Measurements from ENCODE around the gene PLA2G4A.

PLA2G4A gene

GRCh38 chr1:186835448-186835847 is 6.7 kb downstream of the PLA2G4A start:
- DNase-seq = no peak

GRCh38 chr1:186837806-186838205 is 9.1 kb downstream of the PLA2G4A start:
- DNase-seq = no peak

- no peak for DNase-seq
Measured at GRCh38 chr1:186838380-186839040, 9.8 kb downstream of the PLA2G4A start.

GRCh38 chr1:186839041-186839400 is 10.3 kb downstream of the PLA2G4A start:
- no peak for DNase-seq

- DNase-seq = no peak
Measured at GRCh38 chr1:186841599-186841998, 12.8 kb downstream of the PLA2G4A start.

GRCh38 chr1:186842547-186842946 is 13.8 kb downstream of the PLA2G4A start:
- no peak for DNase-seq

GRCh38 chr1:186843226-186843625 is 14.5 kb downstream of the PLA2G4A start:
- no peak for DNase-seq

- no peak for DNase-seq
Measured at GRCh38 chr1:186843931-186844330, 15.2 kb downstream of the PLA2G4A start.

- DNase-seq = no peak
Measured at GRCh38 chr1:186845576-186846210, 16.9 kb downstream of the PLA2G4A start.

- DNase-seq = no peak
Measured at GRCh38 chr1:186848509-186849130, 19.9 kb downstream of the PLA2G4A start.

GRCh38 chr1:186849271-186849671 is 20.5 kb downstream of the PLA2G4A start:
- DNase-seq = no peak

- no peak for DNase-seq
Measured at GRCh38 chr1:186849826-186850225, 21.1 kb downstream of the PLA2G4A start.

- DNase-seq = no peak
Measured at GRCh38 chr1:186854102-186854501, 25.4 kb downstream of the PLA2G4A start.

GRCh38 chr1:186858923-186859322 is 30.2 kb downstream of the PLA2G4A start:
- DNase-seq = no peak

- DNase-seq = no peak
Measured at GRCh38 chr1:186859995-186860394, 31.2 kb downstream of the PLA2G4A start.

- DNase-seq = no peak
Measured at GRCh38 chr1:186864296-186864695, 35.5 kb downstream of the PLA2G4A start.

- no peak for DNase-seq
Measured at GRCh38 chr1:186865253-186865652, 36.5 kb downstream of the PLA2G4A start.

- no peak for DNase-seq
Measured at GRCh38 chr1:186865857-186866256, 37.1 kb downstream of the PLA2G4A start.

- no peak for DNase-seq
Measured at GRCh38 chr1:186869526-186870228, 40.9 kb downstream of the PLA2G4A start.

- DNase-seq = no peak
Measured at GRCh38 chr1:186871784-186872183, 43.0 kb downstream of the PLA2G4A start.

GRCh38 chr1:186872291-186872690 is 43.5 kb downstream of the PLA2G4A start:
- no peak for DNase-seq

- DNase-seq = no peak
Measured at GRCh38 chr1:186873687-186874086, 44.9 kb downstream of the PLA2G4A start.

- DNase-seq = no peak
Measured at GRCh38 chr1:186875896-186876835, 47.4 kb downstream of the PLA2G4A start.
